Activated CD4-positive, alpha-beta T cell treated with anti-CD3 and anti-CD28 coated beads, Interleukin-2, Interleukin-4, amounts not matched to agents 100 ng/mL and 50 ng/mL, durations not matched to agents 16 hours and 8 hours (primary cell): ENCODE data around the gene DCAF8.
"Not testable (repeated sequence)": the region's sequence is repeated elsewhere in the genome, so short reads cannot be mapped to it uniquely, and the experiment has no call there.

Experiments
- DNase-seq: peaks from one replicate; pipeline ENCODE4 v3.0.0-alpha.2; 2020; ENCODE audit warnings: low spot score

Gene DCAF8

GRCh38 chr1:160261893-160262794, at the start of gene DCAF8:
Gene DCAF8 (minus strand): TSS chr1:160262549. CDS start chr1:160244008, 18,541 bp downstream.
- peak; percentile 99 for DNase-seq

- no peak for DNase-seq
Measured at GRCh38 chr1:160309571-160309970, 47.2 kb upstream of the DCAF8 start.

GRCh38 chr1:160309185-160309557, 46.8 kb upstream of the DCAF8 start:
- no peak for DNase-seq

- no peak for DNase-seq
Measured at GRCh38 chr1:160308451-160309184, 46.3 kb upstream of the DCAF8 start.

- DNase-seq, result no peak
Measured at GRCh38 chr1:160307118-160307791, 44.9 kb upstream of the DCAF8 start.

- DNase-seq, result no peak
Measured at GRCh38 chr1:160300173-160300572, 37.8 kb upstream of the DCAF8 start.

GRCh38 chr1:160296036-160296435, 33.7 kb upstream of the DCAF8 start:
- DNase-seq, result no peak

- no peak for DNase-seq
Measured at GRCh38 chr1:160293020-160293968, 30.9 kb upstream of the DCAF8 start.

GRCh38 chr1:160291248-160292220, 29.2 kb upstream of the DCAF8 start:
- DNase-seq, result peak; percentile 74

- DNase-seq, result not testable (repeated sequence)
Measured at GRCh38 chr1:160287769-160288168, 25.4 kb upstream of the DCAF8 start.

GRCh38 chr1:160285506-160285905, 23.2 kb upstream of the DCAF8 start:
- DNase-seq, result no peak

- DNase-seq, result peak; percentile 96
Measured at GRCh38 chr1:160284782-160285344, 22.5 kb upstream of the DCAF8 start, which contains the start of gene PEX19. Gene PEX19 (minus strand): TSS chr1:160285133. CDS start chr1:160285124, 9 bp downstream.

GRCh38 chr1:160284220-160284781, 22.0 kb upstream of the DCAF8 start:
- DNase-seq, result peak; percentile 19

GRCh38 chr1:160282807-160283206, 20.5 kb upstream of the DCAF8 start:
- no peak for DNase-seq

GRCh38 chr1:160277987-160278386, 15.6 kb upstream of the DCAF8 start:
- no peak for DNase-seq

- no peak for DNase-seq
Measured at GRCh38 chr1:160277330-160277729, 15.0 kb upstream of the DCAF8 start.

GRCh38 chr1:160271025-160271424, 8.7 kb upstream of the DCAF8 start:
- DNase-seq, result no peak

GRCh38 chr1:160267284-160267991, 5.1 kb upstream of the DCAF8 start:
- DNase-seq, result no peak
